ENCODE data around the gene ARID1B.

GRCh38 chr6:157193443-157193996 lies 416.3 kb downstream of the ARID1B start:
- TF ChIP-seq GATA2 (IDR thresholded peaks at IDR 0.05; ENCODE audit: low read depth, low read length) (no peak), GATA3 (IDR thresholded peaks at IDR 0.05; ENCODE audit: low read depth, low read length) (no peak)
